HG02588 (cell line): ENCODE data around the gene ABR.
"Not testable (repeated sequence)": the region's sequence is repeated elsewhere in the genome, so short reads cannot be mapped to it uniquely, and the experiment has no call there.

ENCODE experiments used
- ATAC-seq: cut with Tn5 transposase; IDR thresholded peaks from one replicate; pipeline ENCODE4 v1.9.1; 2021; ENCODE audit warnings: mild to moderate bottlenecking, moderate library complexity; ENCODE audit not compliant: unreplicated experiment

ABR gene

GRCh38 chr17:1097972-1098744 is 81.6 kb downstream of the ABR start:
- not testable (repeated sequence) for ATAC-seq

GRCh38 chr17:1096215-1096614 is 83.6 kb downstream of the ABR start:
- ATAC-seq = no peak

GRCh38 chr17:1095853-1096173 is 84.0 kb downstream of the ABR start:
- ATAC-seq = no peak

GRCh38 chr17:1095090-1095852 is 84.5 kb downstream of the ABR start:
- no peak for ATAC-seq

GRCh38 chr17:1094591-1094990 is 85.2 kb downstream of the ABR start:
- ATAC-seq = no peak

GRCh38 chr17:1091900-1092299 is 87.9 kb downstream of the ABR start:
- no peak for ATAC-seq

DNA sequence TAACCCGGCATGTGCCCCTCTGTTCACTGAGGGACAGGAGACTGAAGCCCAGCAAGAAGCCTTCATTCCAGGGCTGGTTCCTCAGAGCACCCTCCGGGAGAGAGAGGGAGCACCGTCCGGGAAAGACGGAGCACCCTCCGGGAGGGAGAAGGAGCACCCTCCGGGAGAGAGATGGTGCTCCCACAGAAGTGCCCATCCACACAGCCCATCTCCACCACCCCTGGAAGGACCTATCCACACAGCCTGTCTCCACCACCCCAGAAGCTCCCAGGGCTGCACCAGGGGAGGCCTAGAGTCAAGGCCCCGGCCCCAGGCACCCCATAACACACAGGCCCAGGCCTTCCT is 88.6 kb downstream of the ABR start:
- no peak for ATAC-seq

DNA sequence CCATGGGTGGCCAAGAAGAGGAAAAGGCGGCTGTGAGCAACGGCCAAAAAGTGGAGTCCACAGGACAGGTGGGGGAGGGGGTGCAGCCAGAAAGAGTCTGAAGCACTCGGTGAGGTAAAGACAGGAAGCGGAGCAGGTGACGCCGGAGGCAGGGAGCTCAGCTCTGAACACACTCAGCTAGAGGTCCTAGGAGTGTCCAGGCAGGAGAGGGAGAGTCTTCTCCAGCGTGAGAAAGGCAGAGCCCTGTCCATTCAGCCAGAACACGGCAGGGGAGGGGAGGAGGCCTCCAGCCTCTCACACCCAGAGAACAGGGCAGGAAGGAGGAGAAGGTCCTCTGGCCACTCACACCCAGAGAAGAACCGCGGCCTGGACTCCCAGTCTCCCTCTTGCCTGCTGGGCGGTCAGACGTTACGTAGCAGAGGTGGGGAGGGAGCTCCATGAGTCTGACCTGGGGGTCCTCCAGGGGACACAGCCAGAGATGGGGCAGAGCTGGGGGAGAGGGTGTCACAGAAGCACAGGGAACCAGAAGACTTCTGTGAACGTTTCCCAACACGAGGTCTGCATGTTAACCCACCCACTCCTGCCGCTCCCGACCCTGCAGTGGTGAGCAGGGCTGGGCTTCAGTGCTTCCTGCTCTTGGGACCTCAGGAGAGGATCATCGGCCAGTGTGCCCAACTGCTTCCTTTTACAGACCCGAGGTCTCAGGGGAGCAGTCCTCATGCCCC is 89.2 kb downstream of the ABR start:
- no peak for ATAC-seq

DNA sequence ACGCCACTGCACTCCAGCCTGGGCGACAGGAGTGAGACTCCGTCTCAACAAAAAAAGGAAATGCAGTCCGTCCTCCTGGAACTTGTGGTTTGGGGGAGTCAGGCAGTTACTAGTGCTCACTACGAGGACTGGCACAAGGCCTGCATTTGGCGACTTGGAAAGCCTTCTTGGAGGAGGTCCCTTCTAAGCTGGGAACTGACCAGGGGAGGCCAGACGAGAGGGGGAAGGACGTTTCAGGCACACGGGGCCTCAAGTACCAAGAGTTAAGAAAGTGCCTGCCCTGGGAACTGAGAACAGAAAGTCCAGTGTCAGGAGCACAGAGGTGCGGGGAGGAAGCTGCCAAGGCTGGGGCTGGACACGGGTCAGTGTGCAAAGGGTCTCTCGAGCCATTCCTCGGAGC is 89.9 kb downstream of the ABR start:
- ATAC-seq = no peak

GRCh38 chr17:1087381-1088241 is 92.2 kb downstream of the ABR start:
- ATAC-seq = no peak

- no peak for ATAC-seq
These were observed 96.2 kb downstream of the ABR start for GRCh38 chr17:1083451-1084187.

GRCh38 chr17:1082579-1082978 is 97.2 kb downstream of the ABR start:
- ATAC-seq = no peak

- no peak for ATAC-seq
These were observed 100.8 kb downstream of the ABR start for GRCh38 chr17:1078831-1079561.

DNA sequence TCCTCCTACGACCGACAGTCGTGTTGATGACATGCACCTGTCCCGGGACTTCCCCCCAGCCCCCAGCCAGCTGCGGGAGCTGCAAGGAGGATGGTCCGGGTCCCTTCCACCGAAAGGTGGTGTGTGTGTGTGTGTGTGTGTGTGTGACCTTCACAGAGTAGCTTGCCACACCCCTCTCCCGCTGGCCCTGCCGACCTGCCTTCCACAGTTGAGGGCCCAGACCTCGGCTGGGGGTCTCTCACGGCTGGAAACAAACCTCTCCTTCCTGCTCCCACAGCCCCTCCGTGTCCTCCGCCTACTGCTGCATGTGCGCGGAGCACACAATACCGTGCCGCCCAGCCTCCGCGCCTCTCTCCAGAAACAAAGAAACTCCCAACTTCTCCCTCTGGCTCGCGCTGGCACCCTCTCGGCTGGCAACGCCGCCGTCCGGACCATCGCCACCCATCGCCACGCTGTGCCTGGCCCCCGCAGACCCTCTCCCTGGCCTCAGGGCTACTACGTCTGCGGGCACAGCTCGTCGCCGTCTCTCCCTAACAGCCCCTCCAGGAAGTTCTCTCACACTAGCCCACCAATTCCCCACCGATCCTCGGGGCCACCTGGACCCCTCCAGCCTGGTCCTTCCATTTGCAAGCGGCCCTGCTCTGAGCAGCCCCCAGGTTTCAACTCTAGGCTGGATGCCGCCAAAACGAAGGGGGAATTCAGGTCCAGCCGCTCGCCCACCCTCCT is 101.6 kb downstream of the ABR start:
- no peak for ATAC-seq

- ATAC-seq = no peak
These were observed 102.2 kb downstream of the ABR start for GRCh38 chr17:1077581-1077985.

DNA sequence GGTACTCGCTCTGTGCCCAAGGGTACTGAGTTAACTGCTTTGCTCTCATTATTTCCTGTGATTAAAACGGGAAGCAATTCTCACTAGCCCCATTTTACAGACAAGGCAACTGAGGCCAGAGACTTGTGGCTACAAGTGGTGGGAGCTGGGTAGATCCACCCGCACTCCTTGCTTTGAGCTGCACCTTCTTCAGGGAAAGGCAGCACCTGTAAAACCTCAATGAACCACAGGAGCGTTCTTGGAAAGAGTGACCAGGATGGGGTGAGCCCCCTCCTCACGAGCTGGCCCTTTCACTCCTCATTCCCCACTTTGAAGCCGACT is 102.8 kb downstream of the ABR start:
- ATAC-seq = no peak

GRCh38 chr17:1076299-1076981 is 103.3 kb downstream of the ABR start:
- no peak for ATAC-seq

DNA sequence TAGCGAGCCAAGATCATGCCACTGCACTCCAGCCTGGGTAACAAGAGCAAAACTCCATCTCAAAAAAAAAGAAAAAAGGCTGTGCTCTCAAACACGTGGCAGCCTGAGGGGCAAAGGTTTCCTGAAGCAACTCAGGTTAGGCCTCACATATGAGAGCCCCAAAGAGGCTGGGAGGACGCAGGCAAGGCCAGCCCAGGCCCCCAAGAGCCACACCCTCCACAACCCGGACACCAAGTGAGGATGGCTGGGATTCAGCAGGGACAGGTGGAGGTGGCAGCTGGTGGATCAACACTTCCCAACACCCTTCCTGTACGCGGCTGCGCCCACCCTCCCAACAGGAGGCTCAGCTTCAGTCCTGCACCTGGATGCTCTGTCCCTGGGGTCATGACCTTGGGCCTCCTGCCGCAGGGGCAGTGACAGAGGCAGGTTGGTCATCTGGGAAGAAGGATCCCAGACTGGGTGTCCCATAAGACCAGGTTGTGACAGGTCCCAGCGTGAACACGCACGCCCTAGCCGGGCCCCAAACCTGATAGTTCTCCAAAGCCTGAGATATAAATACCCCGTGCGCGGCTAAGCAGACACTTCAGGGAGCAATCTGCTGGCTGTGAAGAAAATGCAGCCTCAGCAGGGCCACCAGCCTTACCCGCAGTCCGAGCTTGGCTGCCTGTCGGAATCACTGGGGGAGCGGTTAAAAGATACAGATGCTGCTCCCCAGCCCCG is 104.7 kb downstream of the ABR start:
- no peak for ATAC-seq
